ENCODE data around the gene LDHAL6B.
A peak's percentile ranks its signal among the peaks of the same experiment; 100 is the strongest.

The LDHAL6B gene

GRCh38 chr15:59177317-59177660, 29.4 kb upstream of the LDHAL6B start:
- no peak for DNase-seq (ENCODE audit: low read depth)

GRCh38 chr15:59178151-59178695, 28.4 kb upstream of the LDHAL6B start:
- DNase-seq (ENCODE audit: low read depth), result no peak

- no peak for DNase-seq (ENCODE audit: low read depth)
Measured at GRCh38 chr15:59179717-59180116, 26.9 kb upstream of the LDHAL6B start.

- DNase-seq (ENCODE audit: low read depth), result peak; percentile 72
Measured at GRCh38 chr15:59180945-59181600, 25.6 kb upstream of the LDHAL6B start.

GRCh38 chr15:59185725-59186124, 20.9 kb upstream of the LDHAL6B start:
- peak; percentile 23 for DNase-seq (ENCODE audit: low read depth)

GRCh38 chr15:59186501-59186900, 20.1 kb upstream of the LDHAL6B start:
- DNase-seq (ENCODE audit: low read depth), result peak; percentile 94

- DNase-seq (ENCODE audit: low read depth), result no peak
Measured at GRCh38 chr15:59189241-59189640, 17.4 kb upstream of the LDHAL6B start.

- no peak for DNase-seq (ENCODE audit: low read depth)
Measured at GRCh38 chr15:59190291-59190690, 16.4 kb upstream of the LDHAL6B start.

- DNase-seq (ENCODE audit: low read depth), result peak; percentile 97
Measured at GRCh38 chr15:59191855-59192237, 14.8 kb upstream of the LDHAL6B start.

GRCh38 chr15:59194639-59195325, 11.9 kb upstream of the LDHAL6B start:
- no peak for DNase-seq (ENCODE audit: low read depth)

- no peak for DNase-seq (ENCODE audit: low read depth)
Measured at GRCh38 chr15:59196416-59196815, 10.2 kb upstream of the LDHAL6B start.

- DNase-seq (ENCODE audit: low read depth), result no peak
Measured at GRCh38 chr15:59197454-59197853, 9.2 kb upstream of the LDHAL6B start.

- DNase-seq (ENCODE audit: low read depth), result peak; percentile 88
Measured at GRCh38 chr15:59199626-59200465, 6.8 kb upstream of the LDHAL6B start.

GRCh38 chr15:59200560-59200959, 6.1 kb upstream of the LDHAL6B start:
- peak; percentile 61 for DNase-seq (ENCODE audit: low read depth)

- DNase-seq (ENCODE audit: low read depth), result no peak
Measured at GRCh38 chr15:59203008-59203407, 3.6 kb upstream of the LDHAL6B start.

- DNase-seq (ENCODE audit: low read depth), result no peak
Measured at GRCh38 chr15:59203657-59204056, 3.0 kb upstream of the LDHAL6B start.

- no peak for DNase-seq (ENCODE audit: low read depth)
Measured at GRCh38 chr15:59205839-59206622, 612 bp upstream of the LDHAL6B start.

- no peak for DNase-seq (ENCODE audit: low read depth)
Measured at GRCh38 chr15:59208613-59209249, 2.1 kb downstream of the LDHAL6B start.

GRCh38 chr15:59210186-59210585, 3.5 kb downstream of the LDHAL6B start:
- no peak for DNase-seq (ENCODE audit: low read depth)

- no peak for DNase-seq (ENCODE audit: low read depth)
Measured at GRCh38 chr15:59216911-59217310, 10.3 kb downstream of the LDHAL6B start.

- DNase-seq (ENCODE audit: low read depth), result no peak
Measured at GRCh38 chr15:59217876-59218498, 11.3 kb downstream of the LDHAL6B start.

All from iris pigment epithelial cell (primary cell).